GM04504 (cell line): ENCODE measurements around the gene CSMD2.

Experiments
- DNase-seq: peaks from one replicate; pipeline ENCODE4 v3.0.0-alpha.2; 2012; ENCODE audit warnings: low read depth

CSMD2 gene

GRCh38 chr1:33635336-33636012 is 529.6 kb downstream of the CSMD2 start:
- DNase-seq = no peak

GRCh38 chr1:33634806-33635205 is 530.2 kb downstream of the CSMD2 start:
- DNase-seq = no peak

GRCh38 chr1:33634143-33634542 is 530.9 kb downstream of the CSMD2 start:
- no peak for DNase-seq

- DNase-seq = peak; percentile 50
These were observed 531.8 kb downstream of the CSMD2 start for GRCh38 chr1:33633019-33633801.

- no peak for DNase-seq
These were observed 534.3 kb downstream of the CSMD2 start for GRCh38 chr1:33630686-33631085.

GRCh38 chr1:33626801-33627200 is 538.2 kb downstream of the CSMD2 start:
- DNase-seq = no peak

- DNase-seq = no peak
These were observed 539.8 kb downstream of the CSMD2 start for GRCh38 chr1:33624991-33625870.

- DNase-seq = no peak
These were observed 540.6 kb downstream of the CSMD2 start for GRCh38 chr1:33624261-33624990.

- no peak for DNase-seq
These were observed 541.2 kb downstream of the CSMD2 start for GRCh38 chr1:33623811-33624210.

GRCh38 chr1:33622757-33623156 is 542.3 kb downstream of the CSMD2 start:
- DNase-seq = no peak

- DNase-seq = no peak
These were observed 546.4 kb downstream of the CSMD2 start for GRCh38 chr1:33618636-33619035.

- DNase-seq = no peak
These were observed 547.6 kb downstream of the CSMD2 start for GRCh38 chr1:33617451-33617850.

- DNase-seq = no peak
These were observed 548.2 kb downstream of the CSMD2 start for GRCh38 chr1:33616780-33617179.

- DNase-seq = no peak
These were observed 549.5 kb downstream of the CSMD2 start for GRCh38 chr1:33615546-33615945.

- no peak for DNase-seq
These were observed 554.1 kb downstream of the CSMD2 start for GRCh38 chr1:33610864-33611455.

GRCh38 chr1:33610391-33610790 is 554.6 kb downstream of the CSMD2 start:
- DNase-seq = no peak

- DNase-seq = no peak
These were observed 555.3 kb downstream of the CSMD2 start for GRCh38 chr1:33609739-33610138.

GRCh38 chr1:33608825-33609400 is 556.1 kb downstream of the CSMD2 start:
- no peak for DNase-seq

- DNase-seq = no peak
These were observed 557.5 kb downstream of the CSMD2 start for GRCh38 chr1:33607444-33608005.

- DNase-seq = no peak
These were observed 558.8 kb downstream of the CSMD2 start for GRCh38 chr1:33606272-33606671.

- DNase-seq = no peak
These were observed 562.8 kb downstream of the CSMD2 start for GRCh38 chr1:33602271-33602670.
